Gastroesophageal sphincter (tissue), 4 donors: ENCODE measurements around the gene KNDC1. TPM values are rescaled to one million over a fixed set of nuclear protein-coding genes. Genes with fewer than 3 reads are reported as not detected.
"Not testable (repeated sequence)": the region's sequence is repeated elsewhere in the genome, so short reads cannot be mapped to it uniquely, and the experiment has no call there.

Experiments used
- ATAC-seq: fragments of 150-250 bp; one replicate; pipeline ENCODE4 v1.9.1; 2016; ENCODE audit warnings: mild to moderate bottlenecking, moderate library complexity
- H3K27ac ChIP-seq, 4 donors: fragments of 200-600 bp; sonication (generic) in 3 of 4; 1 replicate in 3 of 4; 2 replicates in 1 of 4; pipeline ENCODE4 v1.5.1; 2016 to 2019
- H3K27me3 ChIP-seq: fragments of 200-600 bp; sonication (generic); one replicate; pipeline ENCODE4 v1.5.1; 2019
- H3K36me3 ChIP-seq, 2 donors: fragments of 200-600 bp; sonication (generic); one replicate each; pipeline ENCODE4 v1.5.1; 2019; ENCODE audit warnings: control low read depth in 1 of 2
- H3K4me1 ChIP-seq, 3 donors: fragments of 200-600 bp; sonication (generic); 1 replicate in 2 of 3; 2 replicates in 1 of 3; pipeline ENCODE4 v1.5.1; 2016 to 2019; ENCODE audit warnings: control low read depth in 2 of 3
- H3K4me3 ChIP-seq, 2 donors: fragments of 200-600 bp; sonication (generic); one replicate each; pipeline ENCODE4 v1.5.1; 2019; ENCODE audit warnings: mild to moderate bottlenecking in 1 of 2, moderate library complexity in 1 of 2
- H3K9me3 ChIP-seq, 3 donors: fragments of 200-600 bp; sonication (generic); one replicate each; pipeline ENCODE4 v1.5.1; 2017 to 2019; ENCODE audit warnings: control low read depth in 2 of 3
- EP300 ChIP-seq: sonication (generic); formaldehyde crosslinking; IDR thresholded peaks from one replicate; pipeline ENCODE4 v1.6.1; 2017; ENCODE audit warnings: antibody characterized with exemption, mild to moderate bottlenecking
- POLR2A ChIP-seq, 2 donors: fragments of 450-650 bp; IDR thresholded peaks; one replicate each; pipeline ENCODE4 v1.6.1; 2017; ENCODE audit warnings: antibody characterized with exemption in 2 of 2, mild to moderate bottlenecking in 2 of 2, moderate library complexity in 1 of 2
- POLR2AphosphoS5 ChIP-seq: sonication (generic); formaldehyde crosslinking; IDR thresholded peaks from one replicate; pipeline ENCODE4 v1.6.1; 2017; ENCODE audit warnings: antibody characterized with exemption
- WGBS, 2 donors: methylation state at CpG; one replicate each; pipeline ENCODE4 v1.1.5; 2018; ENCODE audit warnings: low coverage in 1 of 2; 5-methylcytosine and 5-hydroxymethylcytosine counted together
- total RNA-seq, 4 donors: library from RNA; depleted of rRNA; stranded (reverse); fragments of >200 nt; gene quantifications; one replicate each; pipeline ENCODE4 v1.1.0, GENCODE V29; 2016
- TF ChIP-seq, protein P1 (sequence below), 4 experiments: fragments of 200-600 bp in 2 of 4; fragments of 450-650 bp in 2 of 4; sonication (generic) in 1 of 4; IDR thresholded peaks; one replicate each; pipeline ENCODE4 v1.5.1; 2017 to 2019; ENCODE audit warnings: antibody characterized with exemption in 4 of 4, mild to moderate bottlenecking in 2 of 4, moderate library complexity in 2 of 4

KNDC1 gene
- total RNA-seq, 4 donors from 2014 or later = 0.62 to 3.4 (median 0.98) TPM

DNA sequence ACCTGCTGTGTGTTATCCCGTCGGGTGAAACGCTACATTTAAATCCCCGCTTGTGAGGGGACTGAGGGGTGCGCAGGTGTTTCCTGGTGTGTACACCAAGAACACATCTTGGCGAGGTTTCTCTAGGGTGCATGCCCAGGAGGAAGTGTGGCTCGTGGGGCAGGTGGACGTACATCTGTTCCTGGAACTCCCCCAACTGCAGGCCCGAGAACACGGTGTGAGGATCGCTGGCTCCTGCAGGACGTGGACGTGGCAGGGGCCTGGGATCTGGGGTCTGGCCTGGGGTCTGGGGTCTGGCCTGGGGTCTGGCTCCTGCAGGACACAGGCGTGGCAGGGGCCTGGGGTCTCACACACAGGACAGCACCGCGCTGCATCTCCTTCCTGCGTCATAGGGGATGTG is 10.1 kb downstream of the KNDC1 start:
- TF ChIP-seq, protein P1, sequence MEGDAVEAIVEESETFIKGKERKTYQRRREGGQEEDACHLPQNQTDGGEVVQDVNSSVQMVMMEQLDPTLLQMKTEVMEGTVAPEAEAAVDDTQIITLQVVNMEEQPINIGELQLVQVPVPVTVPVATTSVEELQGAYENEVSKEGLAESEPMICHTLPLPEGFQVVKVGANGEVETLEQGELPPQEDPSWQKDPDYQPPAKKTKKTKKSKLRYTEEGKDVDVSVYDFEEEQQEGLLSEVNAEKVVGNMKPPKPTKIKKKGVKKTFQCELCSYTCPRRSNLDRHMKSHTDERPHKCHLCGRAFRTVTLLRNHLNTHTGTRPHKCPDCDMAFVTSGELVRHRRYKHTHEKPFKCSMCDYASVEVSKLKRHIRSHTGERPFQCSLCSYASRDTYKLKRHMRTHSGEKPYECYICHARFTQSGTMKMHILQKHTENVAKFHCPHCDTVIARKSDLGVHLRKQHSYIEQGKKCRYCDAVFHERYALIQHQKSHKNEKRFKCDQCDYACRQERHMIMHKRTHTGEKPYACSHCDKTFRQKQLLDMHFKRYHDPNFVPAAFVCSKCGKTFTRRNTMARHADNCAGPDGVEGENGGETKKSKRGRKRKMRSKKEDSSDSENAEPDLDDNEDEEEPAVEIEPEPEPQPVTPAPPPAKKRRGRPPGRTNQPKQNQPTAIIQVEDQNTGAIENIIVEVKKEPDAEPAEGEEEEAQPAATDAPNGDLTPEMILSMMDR (IDR thresholded peaks at IDR 0.05) = no peak
- TF ChIP-seq POLR2A (IDR thresholded peaks at IDR 0.05) = no peak
- no peak for ATAC-seq
- Histone ChIP-seq H3K27me3 (peaks cover 54% of the 10 kb centered on the region), H3K27ac (no peak overlapping the region), H3K4me1 (no peaks in the 10 kb centered on the region), H3K9me3 (peaks cover 0 to 6% (median 0%) of the 10 kb centered on the region in 3 donors), H3K36me3 (no peaks in the 10 kb centered on the region), H3K4me3 (no peak overlapping the region)
- 93% methylated on average over 5 to 9 of the region's 17 CpGs for WGBS, 2 donors

DNA sequence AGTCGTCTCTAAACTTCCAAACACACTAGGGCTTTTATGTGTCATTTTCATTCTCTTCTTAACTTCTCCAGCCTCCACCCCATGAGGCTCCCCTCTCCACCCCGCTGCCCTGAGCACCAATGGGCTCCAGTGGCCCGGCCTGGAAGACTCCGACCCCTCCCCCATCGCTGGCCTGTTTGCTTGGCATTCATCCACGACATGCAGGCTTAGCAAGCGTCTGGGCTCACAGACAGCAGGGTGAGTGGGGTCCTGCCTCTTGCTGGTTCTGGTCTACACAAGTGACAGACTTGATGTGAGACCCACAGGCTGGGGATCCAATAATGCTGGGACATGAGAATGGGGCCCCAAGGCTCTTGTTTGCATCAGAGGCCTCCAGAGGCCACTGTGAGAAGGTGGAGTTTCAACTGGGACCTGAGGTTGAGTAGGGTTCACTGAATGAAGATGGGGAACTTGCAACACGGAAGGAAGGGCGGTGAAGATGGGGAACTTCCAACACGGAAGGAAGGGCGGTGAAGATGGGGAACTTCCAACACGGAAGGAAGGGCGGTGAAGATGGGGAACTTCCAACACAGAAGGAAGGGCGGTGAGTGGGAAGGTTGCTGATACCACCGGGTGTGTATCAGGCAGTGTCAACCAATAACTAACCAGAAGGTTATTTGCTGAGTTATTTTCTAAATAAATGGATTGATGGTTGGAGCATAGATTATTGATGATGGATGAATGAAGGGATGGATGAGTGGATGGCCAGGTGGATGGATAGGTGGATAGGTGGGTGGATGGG is 14.0 kb downstream of the KNDC1 start:
- H3K27ac ChIP-seq = no peak overlapping the region
- no peak for ATAC-seq
- H3K4me1 ChIP-seq = no peaks in the 10 kb centered on the region
- WGBS, 2 donors = 80 to 83% methylated on average over 4 to 9 of the region's 15 CpGs
- H3K4me3 ChIP-seq = no peak overlapping the region
- no peaks in the 10 kb centered on the region for H3K36me3 ChIP-seq
- peaks cover 0 to 6% (median 0%) of the 10 kb centered on the region in 3 donors for H3K9me3 ChIP-seq
- H3K27me3 ChIP-seq = peaks cover 24% of the 10 kb centered on the region
- no peak for TF ChIP-seq POLR2A (IDR thresholded peaks at IDR 0.05)
- TF ChIP-seq, protein P1 (IDR thresholded peaks at IDR 0.05) = no peak
- no peak for TF ChIP-seq EP300
- no peak for TF ChIP-seq POLR2AphosphoS5

DNA sequence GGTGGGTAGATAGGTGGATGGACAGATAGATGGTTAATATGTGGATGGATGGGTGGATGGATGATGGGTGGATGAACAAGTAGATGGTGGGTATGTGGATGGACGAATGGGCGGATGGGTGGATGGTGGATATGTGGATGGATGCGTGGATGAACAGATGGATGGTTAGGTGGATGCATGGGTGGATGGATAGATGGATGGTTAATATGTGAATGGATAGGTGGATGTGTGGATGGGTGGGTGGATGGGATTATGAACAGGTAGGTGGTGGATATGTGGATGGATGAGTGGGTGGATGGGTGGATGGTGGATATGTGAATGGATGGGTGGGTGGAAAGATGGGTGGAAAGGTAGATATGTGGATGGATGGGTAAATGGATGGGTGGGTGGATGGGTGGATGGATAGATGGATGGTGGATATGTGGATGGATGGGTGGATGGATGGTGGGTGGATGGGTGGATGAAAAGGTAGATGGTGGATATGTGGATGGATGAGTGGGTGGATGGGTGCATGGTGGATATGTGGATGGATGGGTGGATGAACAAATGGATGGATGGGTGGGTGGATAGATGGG is 14.8 kb downstream of the KNDC1 start:
- TF ChIP-seq POLR2AphosphoS5 (no peak), POLR2A (IDR thresholded peaks at IDR 0.05) (no peak), EP300 (no peak)
- TF ChIP-seq, protein P1 (IDR thresholded peaks at IDR 0.05) = no peak
- WGBS, 2 donors = 59 to 76% methylated on average over 3 of the region's 3 CpGs

DNA sequence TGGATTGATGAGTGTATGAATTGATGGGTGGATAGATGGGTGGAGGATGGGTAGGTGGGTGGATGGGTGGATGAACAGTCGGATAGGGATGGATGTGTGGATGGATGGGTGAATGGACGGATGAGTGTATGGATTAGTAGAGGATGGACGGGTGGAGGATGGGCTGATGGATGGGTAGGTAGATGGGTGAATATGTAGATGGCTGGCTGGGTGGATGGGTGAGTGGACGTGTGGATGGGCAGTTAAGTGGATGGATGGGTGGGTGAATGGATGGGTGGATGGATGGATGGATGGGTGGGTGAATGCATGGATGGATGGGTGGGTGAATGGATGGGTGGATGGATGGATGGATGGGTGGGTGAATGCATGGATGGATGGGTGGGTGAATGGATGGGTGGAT is 15.6 kb downstream of the KNDC1 start:
- not testable (repeated sequence) for H3K36me3 ChIP-seq, H3K4me1 ChIP-seq, H3K9me3 ChIP-seq, H3K27ac ChIP-seq, ATAC-seq, H3K4me3 ChIP-seq
- peaks cover 30% of the 10 kb centered on the region for H3K27me3 ChIP-seq
- WGBS, 2 donors = 81 to 82% methylated on average over 4 of the region's 4 CpGs

More for the DNA sequence above, 14.8 kb downstream of the KNDC1 start:
- Histone ChIP-seq H3K27ac (no peak overlapping the region), H3K27me3 (peaks cover 27% of the 10 kb centered on the region), H3K4me3 (no peak overlapping the region), H3K9me3 (peaks cover 0 to 6% (median 0%) of the 10 kb centered on the region in 3 donors), H3K4me1 (no peaks in the 10 kb centered on the region), H3K36me3 (no peaks in the 10 kb centered on the region)
- ATAC-seq = no peak

DNA sequence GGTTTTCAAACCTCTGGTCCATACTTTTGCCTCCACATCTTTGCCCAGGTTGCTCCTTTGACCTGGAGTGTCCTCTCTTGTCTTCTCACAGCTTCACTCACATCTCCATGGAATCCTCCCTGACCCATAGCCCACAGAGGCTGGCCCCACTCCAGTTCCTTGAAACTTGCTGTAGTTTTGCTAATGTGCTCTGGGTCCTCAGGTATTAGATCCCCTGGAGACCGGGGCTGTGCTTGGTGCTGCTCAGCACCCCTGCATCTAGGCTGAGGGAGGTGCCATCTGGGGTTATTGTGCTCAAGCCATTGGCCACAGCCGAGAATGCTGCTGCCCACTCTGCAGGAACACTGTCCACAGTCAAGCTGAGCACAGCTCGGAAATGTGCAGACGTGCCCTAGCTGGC is 16.5 kb downstream of the KNDC1 start:
- Histone ChIP-seq H3K27ac (no peak overlapping the region), H3K4me3 (no peak overlapping the region), H3K9me3 (peaks cover 0 to 6% (median 0%) of the 10 kb centered on the region in 3 donors), H3K36me3 (no peaks in the 10 kb centered on the region), H3K27me3 (peaks cover 40% of the 10 kb centered on the region), H3K4me1 (no peaks in the 10 kb centered on the region)
- TF ChIP-seq, protein P1 (IDR thresholded peaks at IDR 0.05) = no peak
- TF ChIP-seq POLR2A (IDR thresholded peaks at IDR 0.05) = no peak
- TF ChIP-seq EP300 = no peak
- TF ChIP-seq POLR2AphosphoS5 = no peak
- no peak for ATAC-seq
- WGBS, 2 donors = 100% methylated on average over 3 of the region's 4 CpGs; no CpG with 5 or more reads in 1 of the 2 donors
